C4-2B (cell line): ENCODE results near the gene TBC1D2.

Experiments
- ZFX ChIP-seq: fragments of 450-650 bp; IDR thresholded peaks from 2 replicates; pipeline ENCODE4 v1.6.1; 2017
- TF ChIP-seq, protein P1 (sequence below): fragments of 450-650 bp; conservative IDR thresholded peaks from 2 replicates; pipeline ENCODE4 v1.5.1; 2017; ENCODE audit warnings: mild to moderate bottlenecking

DNA sequence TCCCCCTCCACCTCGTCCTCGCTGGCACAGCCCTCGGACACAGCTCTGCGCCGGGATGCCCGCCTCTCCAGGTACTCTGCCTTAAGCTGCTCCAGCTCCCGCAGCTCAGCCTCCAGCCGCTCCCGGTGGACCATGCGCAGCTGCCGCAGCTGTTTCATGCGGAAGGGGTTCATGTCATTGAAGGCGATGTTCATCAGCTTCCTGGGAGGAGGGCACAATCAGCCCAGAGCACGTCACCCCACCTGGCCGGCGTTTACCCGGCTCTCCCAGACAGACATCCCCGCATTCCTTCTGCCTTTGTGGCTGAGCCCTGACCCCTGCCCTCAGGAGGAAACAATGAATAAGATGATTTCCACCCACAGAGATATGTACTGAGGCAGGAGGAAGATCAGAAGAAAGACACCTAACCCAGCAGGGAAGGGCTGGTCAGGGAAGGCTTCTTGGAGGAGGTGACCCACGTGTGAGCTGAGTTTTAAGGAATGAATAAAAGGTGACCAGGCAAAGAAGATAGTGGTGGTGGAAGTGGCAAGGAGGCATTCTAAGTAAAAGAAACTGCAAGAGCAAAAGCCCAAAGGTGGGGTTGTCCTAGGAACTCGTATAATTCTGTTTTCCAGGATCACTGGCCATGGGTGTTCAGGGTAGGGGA is 55.9 kb downstream of the TBC1D2 start:
- TF ChIP-seq, protein P1, sequence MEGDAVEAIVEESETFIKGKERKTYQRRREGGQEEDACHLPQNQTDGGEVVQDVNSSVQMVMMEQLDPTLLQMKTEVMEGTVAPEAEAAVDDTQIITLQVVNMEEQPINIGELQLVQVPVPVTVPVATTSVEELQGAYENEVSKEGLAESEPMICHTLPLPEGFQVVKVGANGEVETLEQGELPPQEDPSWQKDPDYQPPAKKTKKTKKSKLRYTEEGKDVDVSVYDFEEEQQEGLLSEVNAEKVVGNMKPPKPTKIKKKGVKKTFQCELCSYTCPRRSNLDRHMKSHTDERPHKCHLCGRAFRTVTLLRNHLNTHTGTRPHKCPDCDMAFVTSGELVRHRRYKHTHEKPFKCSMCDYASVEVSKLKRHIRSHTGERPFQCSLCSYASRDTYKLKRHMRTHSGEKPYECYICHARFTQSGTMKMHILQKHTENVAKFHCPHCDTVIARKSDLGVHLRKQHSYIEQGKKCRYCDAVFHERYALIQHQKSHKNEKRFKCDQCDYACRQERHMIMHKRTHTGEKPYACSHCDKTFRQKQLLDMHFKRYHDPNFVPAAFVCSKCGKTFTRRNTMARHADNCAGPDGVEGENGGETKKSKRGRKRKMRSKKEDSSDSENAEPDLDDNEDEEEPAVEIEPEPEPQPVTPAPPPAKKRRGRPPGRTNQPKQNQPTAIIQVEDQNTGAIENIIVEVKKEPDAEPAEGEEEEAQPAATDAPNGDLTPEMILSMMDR: no peak
- TF ChIP-seq ZFX: no peak
